ENCODE measurements around the gene KAZN. TPM values are rescaled to one million over a fixed set of nuclear protein-coding genes. Genes with fewer than 3 reads are reported as not detected.
A peak's percentile ranks its signal among the peaks of the same experiment; 100 is the strongest.
"Not testable (repeated sequence)": the region's sequence is repeated elsewhere in the genome, so short reads cannot be mapped to it uniquely, and the experiment has no call there.

The KAZN gene
- total RNA-seq, 1 experiment from 2014 or later: 0.38 TPM

DNA sequence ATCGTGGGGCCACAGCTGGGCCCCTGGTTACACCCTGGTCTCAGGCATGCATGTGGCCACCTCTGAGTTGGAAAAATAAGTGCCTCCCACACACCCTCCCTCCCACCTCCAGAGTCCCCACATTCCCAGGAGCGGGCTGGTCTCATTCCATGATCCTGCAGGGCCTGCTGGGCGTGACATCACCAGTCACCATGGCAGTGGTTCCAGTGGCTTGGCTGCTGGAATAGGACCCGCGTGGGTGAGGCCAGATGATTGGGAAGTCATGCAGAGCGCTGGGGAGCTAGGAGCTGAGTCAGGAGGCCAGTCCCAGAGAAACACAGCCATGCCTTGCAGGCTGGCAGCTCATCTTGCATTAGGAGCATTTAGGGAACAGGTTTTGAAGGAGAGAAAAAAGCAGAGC is 429.6 kb downstream of the KAZN start:
- no peak for DNase-seq (ENCODE audit: low spot score)

DNA sequence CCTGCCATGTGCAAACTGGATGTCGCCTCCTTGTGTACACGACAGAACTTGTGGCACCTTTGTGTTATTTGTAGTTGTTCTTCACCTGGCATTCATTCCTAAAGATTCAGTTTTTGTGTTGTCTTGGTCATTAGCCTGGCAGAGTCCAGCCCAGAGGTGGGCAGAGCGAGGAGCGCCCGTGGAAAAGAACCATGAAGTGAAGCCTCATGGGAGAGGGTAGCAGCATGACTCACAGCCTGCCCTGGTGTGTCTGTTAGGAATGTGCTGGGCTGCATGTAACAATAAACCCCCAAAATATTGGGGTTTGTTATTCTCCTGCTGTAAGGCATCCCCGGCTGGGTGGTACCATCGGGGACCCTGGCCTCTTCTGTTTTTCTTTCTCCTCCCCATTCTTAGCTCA is 430.1 kb downstream of the KAZN start:
- DNase-seq (ENCODE audit: low spot score): no peak

DNA sequence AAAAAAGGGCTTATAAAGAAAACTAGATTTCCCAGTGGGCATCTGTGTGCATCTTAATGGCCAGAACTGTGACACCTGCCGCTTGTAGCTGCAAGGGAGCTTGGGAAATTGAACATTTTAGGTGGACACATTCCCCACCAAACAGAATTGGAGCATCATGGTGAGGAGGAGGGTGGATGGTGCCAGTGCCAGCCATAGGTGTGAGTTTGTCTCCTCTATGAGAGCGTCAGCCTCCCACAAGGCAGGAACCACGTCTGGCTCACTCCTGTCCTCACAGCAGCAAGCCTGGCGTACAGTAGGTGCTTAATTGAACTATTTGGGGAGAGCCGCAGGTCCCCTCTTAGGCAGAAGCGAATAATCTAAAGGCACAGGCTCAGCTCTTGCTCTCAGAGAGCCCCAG is 430.6 kb downstream of the KAZN start:
- DNase-seq (ENCODE audit: low spot score): no peak

DNA sequence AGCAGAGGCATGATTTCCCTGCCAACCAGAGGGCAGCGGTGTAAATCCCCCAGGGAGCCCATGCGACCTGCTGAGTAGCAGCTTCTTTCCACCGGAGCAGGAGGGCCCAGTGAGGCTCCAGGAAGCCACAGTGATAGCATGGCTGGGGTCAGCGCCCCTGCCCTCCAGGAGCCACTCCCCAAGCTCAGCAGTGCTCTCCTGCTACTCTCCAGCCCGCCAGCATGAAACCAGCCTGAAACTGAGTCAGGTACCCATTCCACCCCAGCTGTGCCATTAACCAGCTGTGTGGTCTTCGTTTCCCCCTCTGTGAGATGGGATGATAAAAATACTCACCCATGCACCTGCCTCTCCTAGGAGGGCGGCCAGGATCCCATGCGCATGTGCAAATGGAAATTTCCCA is 431.3 kb downstream of the KAZN start:
- no peak for DNase-seq (ENCODE audit: low spot score)

DNA sequence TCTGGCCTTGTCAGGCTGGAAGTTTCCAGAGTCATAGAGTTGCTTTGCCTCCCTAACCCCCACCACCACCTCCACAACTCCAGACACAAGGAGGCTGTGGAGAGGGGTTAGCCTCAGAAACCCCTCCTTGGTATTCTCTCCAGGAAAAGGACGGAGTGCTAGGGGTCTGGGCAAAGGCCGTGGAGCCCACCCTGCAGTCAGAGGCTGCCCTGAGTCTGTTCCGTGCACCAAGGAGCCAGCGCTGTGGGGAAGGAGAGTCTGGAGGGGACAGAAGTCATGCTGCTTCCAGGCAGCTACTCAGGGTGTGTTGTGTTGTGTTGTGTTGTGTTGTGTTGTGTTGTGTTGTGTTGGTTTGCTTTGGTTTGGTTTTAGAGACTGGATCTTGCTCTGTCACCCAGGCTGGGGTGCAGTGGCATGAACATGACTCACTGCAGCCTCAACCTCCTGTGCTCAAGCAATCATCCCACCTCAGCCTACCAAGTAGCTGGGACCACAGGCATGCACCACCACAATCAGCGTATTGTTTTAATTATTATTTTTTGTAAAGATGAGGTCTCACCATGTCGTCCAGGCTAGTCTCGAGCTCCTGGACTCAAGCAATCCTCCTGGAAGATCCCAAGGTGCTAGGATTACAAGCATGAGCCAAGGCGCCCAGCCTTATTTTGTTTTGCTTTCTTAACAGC is 432.9 kb downstream of the KAZN start:
- DNase-seq (ENCODE audit: low spot score): no peak

DNA sequence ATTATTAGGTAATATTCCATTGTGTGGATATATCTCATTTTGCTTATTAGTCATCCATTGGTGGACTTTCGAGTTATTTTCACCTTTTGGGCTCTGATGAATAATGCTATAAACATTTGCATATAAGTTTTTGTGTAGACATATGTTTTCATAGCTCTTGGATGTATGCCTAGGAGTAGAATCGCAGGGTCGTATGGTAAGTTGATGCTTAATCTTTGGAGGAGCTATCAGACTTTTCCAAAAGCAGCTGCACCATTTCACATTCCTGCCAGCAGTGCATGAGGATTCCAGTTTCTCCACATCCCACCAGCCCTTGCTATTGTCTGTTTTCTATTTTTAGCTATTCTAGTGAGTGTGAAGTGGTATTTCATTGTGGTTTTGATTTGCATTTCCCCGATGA is 434.8 kb downstream of the KAZN start:
- no peak for DNase-seq (ENCODE audit: low spot score)

DNA sequence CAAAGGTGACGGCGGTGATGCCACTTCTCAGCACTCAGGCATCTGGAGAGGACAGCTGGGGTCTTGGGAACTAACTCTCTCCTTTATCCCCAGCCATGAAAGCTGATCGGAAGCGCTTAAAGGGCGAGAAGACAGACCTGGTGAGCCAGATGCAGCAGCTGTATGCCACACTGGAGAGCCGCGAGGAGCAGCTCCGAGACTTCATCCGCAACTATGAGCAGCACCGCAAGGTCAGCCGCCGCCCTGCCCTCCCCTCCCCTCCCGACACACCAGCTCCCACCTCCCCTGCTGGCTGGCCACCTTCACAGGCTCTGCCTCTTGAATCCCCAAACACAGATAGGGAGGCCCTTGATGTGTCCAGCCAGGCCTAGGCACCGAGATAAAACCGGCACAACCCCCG is 436.2 kb downstream of the KAZN start:
- DNase-seq (ENCODE audit: low spot score): no peak

DNA sequence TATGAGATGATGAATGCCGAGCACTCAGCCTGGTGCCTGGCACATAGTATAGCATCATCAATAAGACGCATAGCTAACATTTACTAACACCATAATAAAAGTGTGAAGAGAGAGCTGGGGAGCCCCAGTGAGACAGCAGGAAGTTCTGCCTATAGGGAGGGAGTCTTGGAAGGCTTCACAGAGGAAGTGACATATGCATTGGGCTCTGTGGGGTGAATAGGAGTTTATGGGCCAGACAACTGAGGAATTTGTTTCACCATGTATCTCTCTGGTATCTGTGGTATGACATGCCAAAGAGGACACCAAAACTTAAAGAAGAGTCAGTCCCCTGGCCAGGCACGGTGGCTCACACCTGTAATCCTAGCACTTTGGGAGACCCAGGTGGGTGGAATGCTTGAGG is 436.8 kb downstream of the KAZN start:
- no peak for DNase-seq (ENCODE audit: low spot score)

DNA sequence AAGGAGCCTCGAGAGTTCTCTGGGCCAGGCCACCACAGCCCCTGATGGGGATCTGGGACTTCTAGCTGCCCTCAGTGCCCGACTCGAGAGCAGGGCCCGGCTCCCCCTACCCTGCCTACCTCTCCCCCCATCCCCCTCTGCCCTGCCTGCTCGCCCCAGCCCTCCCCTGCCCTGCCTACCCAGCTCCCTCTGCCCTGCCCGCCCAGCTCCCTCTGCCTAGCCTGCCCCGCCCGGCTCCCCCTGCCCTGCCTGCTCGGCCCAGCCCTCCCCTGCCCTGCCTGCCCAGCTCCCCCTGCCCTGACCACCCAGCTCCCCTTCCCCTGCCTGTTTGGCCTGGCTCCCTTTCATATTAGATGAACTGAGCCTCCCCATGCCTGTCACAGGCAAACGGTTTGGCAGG is 437.6 kb downstream of the KAZN start:
- no peak for DNase-seq (ENCODE audit: low spot score)

DNA sequence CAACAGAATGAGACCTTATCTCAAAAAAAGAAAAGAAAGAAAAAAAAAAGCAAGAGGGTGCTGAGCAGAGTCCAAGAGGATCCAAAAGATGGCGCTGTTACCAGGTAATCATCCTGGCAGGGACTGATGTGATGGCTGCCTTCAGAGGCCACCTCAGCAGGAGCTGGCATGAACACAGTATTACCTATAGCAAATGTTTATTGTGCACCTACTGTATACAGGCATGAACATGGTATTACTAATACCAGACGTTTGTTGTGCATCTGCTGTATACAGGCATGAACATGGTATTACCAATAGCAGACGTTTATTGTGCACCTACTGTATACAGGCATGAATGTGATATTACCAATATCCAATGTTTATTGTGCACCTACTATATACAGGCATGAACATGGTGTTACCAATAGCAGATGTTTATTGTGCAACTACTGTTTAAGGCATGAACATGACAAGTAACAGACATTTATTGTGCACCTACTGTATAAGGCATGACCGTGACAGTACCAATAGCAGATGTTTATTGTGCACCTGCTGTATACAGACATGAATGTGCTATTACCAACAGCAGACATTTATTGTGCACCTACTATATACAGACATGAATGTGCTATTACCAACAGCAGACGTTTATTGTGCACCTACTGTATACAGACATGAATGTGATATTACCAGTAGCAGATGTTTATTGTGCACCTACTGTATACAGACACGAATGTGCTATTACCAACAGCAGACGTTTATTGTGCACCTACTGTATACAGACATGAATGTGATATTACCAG is 439.9 kb downstream of the KAZN start:
- DNase-seq (ENCODE audit: low spot score): peak; percentile 50

DNA sequence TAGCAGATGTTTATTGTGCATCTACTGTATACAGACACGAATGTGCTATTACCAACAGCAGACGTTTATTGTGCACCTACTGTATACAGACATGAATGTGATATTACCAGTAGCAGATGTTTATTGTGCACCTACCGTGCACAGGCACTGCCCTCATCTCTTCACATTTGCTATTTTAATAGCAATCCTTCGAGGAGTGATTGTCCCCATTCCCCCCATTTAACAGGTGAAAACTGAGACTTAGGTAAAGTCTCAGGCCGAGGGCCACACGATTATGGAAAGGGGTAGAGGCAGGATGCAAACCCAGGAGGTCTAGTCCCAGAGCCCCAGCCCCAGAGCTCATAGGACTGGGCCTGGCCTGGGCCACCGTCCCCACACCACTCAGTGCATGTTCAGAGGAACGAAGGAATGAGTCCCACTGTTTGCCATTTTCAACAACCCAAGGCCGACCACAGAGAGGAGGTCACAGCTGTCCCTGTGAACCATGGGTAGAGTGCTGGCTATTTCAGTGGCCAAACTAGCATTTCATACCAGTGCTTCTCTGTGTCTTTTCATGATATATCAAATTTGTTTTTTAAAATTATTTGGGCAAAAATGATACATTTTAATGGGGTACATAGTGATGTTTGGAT is 440.6 kb downstream of the KAZN start:
- DNase-seq (ENCODE audit: low spot score): no peak

DNA sequence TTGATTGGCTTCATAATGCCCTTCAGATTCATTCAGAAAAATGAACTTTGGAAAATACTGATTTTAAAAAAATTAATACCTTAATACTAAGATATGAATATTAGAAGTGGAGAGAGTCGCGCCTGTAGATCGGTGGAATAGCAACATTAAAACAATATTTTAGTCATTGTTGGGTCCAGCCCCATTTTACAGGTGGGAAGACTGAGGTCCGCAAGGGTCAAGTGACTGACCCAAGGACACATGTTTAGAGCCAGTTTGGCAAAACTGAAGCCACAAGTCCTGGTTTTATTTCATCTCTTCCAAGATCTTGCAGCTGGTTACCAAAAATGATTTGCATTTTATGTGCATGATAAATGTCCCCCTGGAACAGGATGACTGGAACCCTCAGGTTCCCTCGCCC is 441.4 kb downstream of the KAZN start:
- DNase-seq (ENCODE audit: low spot score): no peak

DNA sequence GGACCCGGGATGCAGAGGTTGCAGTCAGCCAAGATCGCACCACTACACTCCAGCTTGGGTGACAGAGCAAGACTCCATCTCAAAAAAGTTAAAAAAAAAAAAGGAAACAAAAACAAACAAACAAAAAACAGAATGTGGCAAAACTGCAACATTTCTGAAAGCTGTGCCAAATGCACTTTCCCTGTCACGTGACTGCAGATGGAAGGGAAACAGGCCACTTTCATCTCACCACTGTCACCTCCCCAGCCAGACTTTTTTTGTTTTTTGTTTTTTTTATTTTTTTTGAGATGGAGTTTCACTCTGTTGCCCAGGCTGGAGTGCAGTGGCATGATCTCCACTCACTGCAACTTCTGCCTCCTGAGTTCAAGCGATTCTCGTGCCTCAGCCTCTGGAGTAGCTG is 442.2 kb downstream of the KAZN start:
- DNase-seq (ENCODE audit: low spot score): not testable (repeated sequence)

DNA sequence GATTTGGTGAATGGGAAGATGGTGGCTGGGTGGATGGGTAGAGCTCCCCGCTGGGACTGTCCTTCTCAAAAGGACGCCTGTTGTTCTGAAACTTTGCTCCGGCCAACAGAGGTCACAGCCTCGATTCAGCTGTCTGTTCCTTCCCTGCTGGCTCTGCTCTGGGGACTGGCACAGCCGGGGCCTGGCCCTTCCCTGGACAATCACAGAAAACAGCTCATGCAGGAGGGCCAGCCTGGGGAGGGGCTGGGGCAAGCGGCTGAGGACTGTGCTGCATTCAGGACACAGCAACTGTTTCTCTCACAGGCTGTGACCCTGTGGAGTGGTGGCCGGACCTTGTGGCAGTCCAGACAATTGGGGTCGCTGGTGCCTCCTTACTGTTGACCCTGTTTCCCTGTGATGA is 444.4 kb downstream of the KAZN start:
- no peak for DNase-seq (ENCODE audit: low spot score)

DNA sequence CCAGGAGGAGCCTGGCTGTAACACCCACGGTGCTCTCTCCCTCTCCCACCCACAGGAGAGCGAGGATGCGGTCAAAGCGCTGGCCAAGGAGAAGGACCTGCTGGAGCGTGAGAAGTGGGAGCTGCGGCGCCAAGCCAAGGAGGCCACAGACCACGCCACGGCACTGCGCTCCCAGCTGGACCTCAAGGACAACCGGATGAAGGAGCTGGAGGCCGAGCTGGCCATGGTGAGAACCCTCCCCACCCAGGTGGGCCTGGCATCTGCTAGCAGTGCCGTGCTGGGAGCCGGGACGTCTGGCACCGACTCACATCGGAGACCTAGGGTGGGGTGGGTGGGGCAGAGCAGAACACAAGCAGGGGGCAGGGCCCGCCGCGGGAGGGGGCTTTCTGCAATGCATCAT is 445.4 kb downstream of the KAZN start:
- DNase-seq (ENCODE audit: low spot score): no peak

DNA sequence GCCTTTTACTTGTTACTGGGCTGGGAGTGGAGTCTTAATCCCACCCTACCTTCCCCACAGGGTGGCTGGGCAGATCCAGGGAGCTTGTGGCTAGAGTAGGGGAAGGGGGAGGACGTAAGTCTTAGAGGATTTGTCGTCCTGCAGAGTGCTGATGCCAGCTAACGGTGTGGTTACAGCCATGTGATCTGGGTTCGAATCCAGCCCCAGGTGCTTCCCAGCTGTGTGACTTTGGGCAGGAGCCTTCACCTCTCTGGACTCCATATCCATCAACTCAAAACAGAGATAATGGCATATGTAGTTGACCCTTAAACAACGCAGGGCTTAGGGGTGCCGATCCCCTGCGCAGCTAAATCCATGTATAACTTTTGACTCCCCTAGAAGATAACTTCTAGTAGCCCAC is 446.6 kb downstream of the KAZN start:
- DNase-seq (ENCODE audit: low spot score): no peak

DNA sequence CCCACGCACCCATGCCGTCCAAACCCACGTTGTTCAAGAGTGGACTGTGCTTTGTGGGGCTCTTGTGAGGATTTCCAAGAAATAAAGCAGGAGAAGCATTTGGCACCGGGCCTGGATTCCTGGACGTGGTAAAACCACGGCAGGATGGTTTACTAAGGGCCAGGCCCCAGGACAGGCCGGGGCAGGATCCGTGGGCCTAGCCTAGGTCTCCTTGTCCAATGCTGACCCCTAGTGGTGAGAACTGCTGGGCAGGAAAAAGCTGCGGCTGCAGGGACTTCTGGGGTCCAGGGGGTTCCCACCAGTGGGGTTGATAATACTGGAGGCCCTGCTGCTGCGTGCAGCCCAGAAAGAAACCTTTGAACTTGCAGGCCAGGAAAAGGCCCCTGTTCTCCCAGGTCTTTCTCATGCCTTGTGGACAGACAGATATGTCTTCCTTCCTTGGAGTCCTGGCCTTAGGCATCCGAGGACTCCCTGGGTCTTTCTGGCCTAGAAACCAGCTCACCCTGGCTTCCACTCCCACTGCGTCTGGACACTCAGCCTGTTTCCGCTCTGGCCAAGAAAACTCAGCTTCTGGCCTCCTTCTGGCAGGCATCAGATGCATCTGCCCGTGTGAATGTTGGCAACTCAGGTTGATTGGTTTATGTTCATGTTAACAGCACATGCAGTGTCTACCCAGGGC is 448.1 kb downstream of the KAZN start:
- peak; percentile 81 for DNase-seq (ENCODE audit: low spot score)

DNA sequence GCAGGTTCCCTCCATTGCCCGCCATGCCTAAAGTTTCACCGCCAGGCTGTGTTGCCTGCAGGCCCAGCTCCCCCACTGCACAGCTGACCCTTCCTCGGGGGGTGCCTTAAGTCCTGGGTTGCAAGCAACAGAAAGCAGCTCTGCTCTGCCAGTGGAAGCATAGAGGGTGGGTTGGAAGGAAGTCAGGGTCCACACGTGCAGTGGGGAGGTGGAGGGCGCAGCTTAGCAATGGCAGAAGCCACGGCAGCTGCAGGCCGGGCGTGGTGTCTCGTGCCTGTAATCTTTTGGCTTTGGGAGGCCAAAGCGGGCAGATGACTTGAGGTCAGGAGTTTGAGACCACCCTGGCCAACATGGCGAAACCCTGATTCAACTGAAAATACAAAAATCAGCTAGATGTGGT is 448.8 kb downstream of the KAZN start:
- DNase-seq (ENCODE audit: low spot score): no peak

DNA sequence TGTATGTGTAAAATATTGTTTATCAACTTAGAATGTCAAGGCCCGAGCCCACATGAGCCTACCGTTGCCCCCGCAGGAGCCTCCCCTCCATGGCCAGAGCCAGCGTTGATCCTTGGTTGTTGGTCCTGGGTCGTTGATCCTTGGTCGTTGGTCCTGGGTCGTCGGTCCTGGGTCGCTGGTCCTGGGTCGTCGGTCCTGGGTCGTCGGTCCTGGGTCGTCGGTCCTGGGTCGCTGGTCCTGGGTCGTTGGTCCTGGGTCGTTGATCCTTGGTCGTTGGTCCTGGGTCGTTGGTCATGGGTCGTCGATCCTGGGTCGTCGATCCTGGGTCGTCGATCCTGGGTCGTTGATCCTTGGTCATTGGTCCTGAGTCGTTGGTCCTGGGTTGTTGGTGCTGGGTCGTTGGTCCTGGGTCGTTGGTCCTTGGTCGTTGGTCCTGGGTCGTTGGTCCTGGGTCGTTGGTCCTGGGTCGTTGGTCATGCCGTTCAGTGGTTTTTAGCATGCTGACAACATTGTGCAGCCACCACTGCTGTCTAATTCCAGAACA is 450.0 kb downstream of the KAZN start:
- DNase-seq (ENCODE audit: low spot score): no peak

DNA sequence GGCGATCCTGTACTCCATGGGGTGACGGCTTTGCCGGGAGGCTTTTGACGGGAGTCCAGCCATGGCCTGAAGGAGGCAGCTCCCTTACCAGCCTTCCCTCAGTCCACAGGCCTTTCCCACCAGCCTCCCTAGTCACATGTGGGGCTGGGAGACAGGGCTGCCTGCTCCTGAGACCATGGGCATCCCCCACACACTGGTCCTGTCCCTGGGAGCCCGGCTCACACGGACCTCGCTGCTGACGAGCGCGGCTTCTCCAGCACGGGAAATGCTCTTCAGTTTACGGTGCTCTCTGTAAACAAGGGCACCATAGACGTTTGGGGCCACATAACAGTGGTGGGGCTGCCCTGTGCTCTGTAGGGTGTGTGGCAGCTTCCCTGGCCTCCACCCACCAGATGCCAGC is 450.6 kb downstream of the KAZN start:
- no peak for DNase-seq (ENCODE audit: low spot score)

DNA sequence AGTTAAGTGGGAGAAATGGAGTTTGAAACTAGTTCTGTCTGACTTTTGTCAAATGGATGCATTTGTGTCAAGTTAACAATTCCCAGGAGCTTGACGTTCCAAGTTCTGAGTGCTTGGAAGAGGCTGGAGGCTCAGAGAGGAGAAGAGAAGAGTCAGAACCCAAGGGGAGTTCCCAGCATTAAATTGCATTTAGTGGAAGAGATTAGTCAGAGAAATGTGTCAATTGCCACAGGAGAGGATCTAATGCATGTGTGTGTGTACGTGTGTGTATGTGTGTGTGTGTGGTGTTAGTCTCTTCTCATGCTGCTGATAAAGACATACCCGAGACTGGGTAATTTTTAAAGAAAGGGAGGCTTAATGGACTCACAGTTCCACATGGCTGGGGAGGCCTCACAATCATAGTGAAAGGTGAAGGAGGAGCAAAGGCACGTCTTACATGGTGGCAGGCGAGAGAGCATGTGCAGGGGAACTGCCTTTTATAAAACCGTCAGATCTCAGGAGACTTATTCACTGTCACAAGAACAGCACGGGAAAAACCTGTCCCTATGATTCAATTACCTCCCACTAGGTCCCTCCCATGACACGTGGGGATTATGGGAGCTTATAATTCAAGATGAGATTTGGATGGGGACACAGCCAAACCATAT is 453.5 kb downstream of the KAZN start:
- DNase-seq (ENCODE audit: low spot score): no peak

DNA sequence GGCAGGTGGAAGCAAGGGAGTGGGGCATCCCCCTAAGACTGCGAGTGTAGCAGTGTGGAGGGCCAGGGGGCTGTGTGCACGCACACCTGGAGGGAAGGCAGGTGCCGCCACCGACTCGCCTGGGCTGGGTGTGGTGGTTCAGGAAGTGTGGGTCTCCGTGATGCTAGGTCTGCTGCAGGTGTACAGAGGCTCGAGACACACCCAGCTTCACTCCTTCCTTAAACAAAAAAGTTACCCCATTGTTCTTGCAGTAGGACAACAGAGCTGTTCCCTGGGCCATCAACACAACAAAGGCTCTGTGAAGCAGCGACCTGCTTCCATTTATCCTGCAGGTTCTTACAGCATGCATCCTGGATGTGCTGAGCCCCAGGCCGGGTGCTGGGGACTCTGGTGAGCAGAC is 454.7 kb downstream of the KAZN start:
- no peak for DNase-seq (ENCODE audit: low spot score)
